Muscle of leg (tissue), 11 donors: ENCODE data around the gene YIPF7. TPM values are rescaled to one million over a fixed set of nuclear protein-coding genes. Genes with fewer than 3 reads are reported as not detected.

Experiments used
- DNase-seq: peaks from one replicate; pipeline ENCODE4 v3.0.0; 2013
- H3K27ac ChIP-seq: one replicate; pipeline ENCODE4 v1.5.1; 2013; ENCODE audit warnings: mild to moderate bottlenecking, low read length, control low read depth
- H3K27me3 ChIP-seq: one replicate; pipeline ENCODE4 v1.6.1; 2013; ENCODE audit warnings: low read length; ENCODE audit not compliant: control insufficient read depth, insufficient read depth
- H3K36me3 ChIP-seq: one replicate; pipeline ENCODE4 v1.6.1; 2013; ENCODE audit warnings: low read length; ENCODE audit not compliant: control insufficient read depth, insufficient read depth
- H3K4me1 ChIP-seq: one replicate; pipeline ENCODE4 v1.6.1; 2013; ENCODE audit warnings: low read length; ENCODE audit not compliant: control insufficient read depth, insufficient read depth
- H3K4me3 ChIP-seq: one replicate; pipeline ENCODE4 v1.5.1; 2013; ENCODE audit warnings: low read length, control low read depth
- H3K9me3 ChIP-seq: replicated peaks from 2 replicates; pipeline ENCODE4 v1.6.1; 2013; ENCODE audit warnings: low read depth, low read length; ENCODE audit not compliant: control insufficient read depth
- WGBS: methylation state at CpG from one replicate; pipeline ENCODE4 v1.1.5; 2013; ENCODE audit warnings: missing lambda C conversion rate; ENCODE audit not compliant: insufficient coverage; 5-methylcytosine and 5-hydroxymethylcytosine counted together
- polyA plus RNA-seq, 8 donors: library from polyadenylated mRNA; unstranded; fragments of 120-200 nt; gene quantifications; one replicate each; pipeline versions ENCODE4 v1.2.1 to v1.2.3, GENCODE V29; 2013; ENCODE audit warnings: inconsistent platforms in 1 of 8, low replicate concordance in 1 of 8; ENCODE audit not compliant: insufficient read length in 8 of 8, insufficient read depth in 1 of 8
- total RNA-seq: library from RNA; stranded (reverse); fragments of 120-200 nt; gene quantifications from one replicate; pipeline ENCODE4 v1.2.4, GENCODE V29; 2013

YIPF7 gene
- total and polyA plus RNA-seq, 9 donors = 1.4 to 3.7 (median 2.3) TPM

GRCh38 chr4:44632089-44632488, 19.3 kb downstream of the YIPF7 start:
- no peaks in the 10 kb centered on the region for H3K36me3 ChIP-seq
- no peaks in the 10 kb centered on the region for H3K9me3 ChIP-seq
- no peak for DNase-seq
- H3K27me3 ChIP-seq = no peaks in the 10 kb centered on the region
- no peak overlapping the region for H3K4me3 ChIP-seq
- no peaks in the 10 kb centered on the region for H3K4me1 ChIP-seq
- WGBS = no CpG with 5 or more reads among the region's 4 CpGs
- H3K27ac ChIP-seq = no peak overlapping the region

- H3K4me1 ChIP-seq = no peaks in the 10 kb centered on the region
- WGBS = 0% methylated on average over 1 of the region's 2 CpGs
- DNase-seq = peak; percentile 61
Measured at GRCh38 chr4:44629280-44629866, 22.1 kb downstream of the YIPF7 start.

GRCh38 chr4:44623676-44624075, 27.7 kb downstream of the YIPF7 start:
- H3K4me1 ChIP-seq = no peaks in the 10 kb centered on the region
- DNase-seq = peak; percentile 87
- H3K4me3 ChIP-seq = no peak overlapping the region
- H3K27ac ChIP-seq = no peak overlapping the region
- no CpG with 5 or more reads among the region's 1 CpG for WGBS
- H3K27me3 ChIP-seq = no peaks in the 10 kb centered on the region
- no peaks in the 10 kb centered on the region for H3K9me3 ChIP-seq
- H3K36me3 ChIP-seq = no peaks in the 10 kb centered on the region

More at GRCh38 chr4:44629280-44629866, 22.1 kb downstream of the YIPF7 start:
- no peak overlapping the region for H3K27ac ChIP-seq
- no peaks in the 10 kb centered on the region for H3K36me3 ChIP-seq
- H3K9me3 ChIP-seq = no peaks in the 10 kb centered on the region
- no peaks in the 10 kb centered on the region for H3K27me3 ChIP-seq
- no peak overlapping the region for H3K4me3 ChIP-seq

GRCh38 chr4:44616621-44617020, 34.8 kb downstream of the YIPF7 start:
- H3K9me3 ChIP-seq = no peaks in the 10 kb centered on the region
- H3K27me3 ChIP-seq = no peaks in the 10 kb centered on the region
- H3K4me3 ChIP-seq = no peak overlapping the region
- no peak overlapping the region for H3K27ac ChIP-seq
- no peaks in the 10 kb centered on the region for H3K36me3 ChIP-seq
- peak; percentile 69 for DNase-seq
- no peaks in the 10 kb centered on the region for H3K4me1 ChIP-seq
- WGBS = no CpG with 5 or more reads among the region's 1 CpG

- no peaks in the 10 kb centered on the region for H3K36me3 ChIP-seq
- DNase-seq = no peak
- H3K9me3 ChIP-seq = no peaks in the 10 kb centered on the region
- no peaks in the 10 kb centered on the region for H3K4me1 ChIP-seq
- H3K27ac ChIP-seq = no peak overlapping the region
- H3K4me3 ChIP-seq = no peak overlapping the region
- WGBS = 92% methylated on average over 3 of the region's 3 CpGs
- H3K27me3 ChIP-seq = no peaks in the 10 kb centered on the region
Measured at GRCh38 chr4:44583393-44583792, 68.0 kb downstream of the YIPF7 start.

- no peak for DNase-seq
- Histone ChIP-seq H3K27me3 (no peaks in the 10 kb centered on the region), H3K9me3 (no peaks in the 10 kb centered on the region), H3K36me3 (no peaks in the 10 kb centered on the region), H3K4me1 (no peaks in the 10 kb centered on the region), H3K4me3 (no peak overlapping the region), H3K27ac (no peak overlapping the region)
Measured at GRCh38 chr4:44580231-44580630, 71.2 kb downstream of the YIPF7 start.

GRCh38 chr4:44578954-44579353, 72.5 kb downstream of the YIPF7 start:
- no peak for DNase-seq
- no peak overlapping the region for H3K27ac ChIP-seq
- no peak overlapping the region for H3K4me3 ChIP-seq
- no peaks in the 10 kb centered on the region for H3K36me3 ChIP-seq
- H3K27me3 ChIP-seq = no peaks in the 10 kb centered on the region
- no peaks in the 10 kb centered on the region for H3K9me3 ChIP-seq
- H3K4me1 ChIP-seq = no peaks in the 10 kb centered on the region
- 45% methylated on average over 1 of the region's 1 CpG for WGBS

Other genes with a start within 250 kb of the YIPF7 start
- 0.09 TPM for gene KCTD8, start 202.8 kb downstream of the YIPF7 start, total RNA-seq
- under 1 TPM in 6 of 8 donors, not detected in 2; 0.05 to 0.47 (median 0.20) TPM for gene KCTD8, start 202.8 kb downstream of the YIPF7 start, polyA plus RNA-seq
- 16.8 TPM for gene GUF1, start 26.8 kb upstream of the YIPF7 start, total RNA-seq
- 10 to 100 TPM; 15.4 to 22.7 (median 18.7) TPM for gene GUF1, start 26.8 kb upstream of the YIPF7 start, polyA plus RNA-seq
- gene GNPDA2, start 74.9 kb upstream of the YIPF7 start, total RNA-seq = 17.2 TPM
- gene GNPDA2, start 74.9 kb upstream of the YIPF7 start, polyA plus RNA-seq = 10 to 100 TPM; 15.6 to 21.6 (median 17.3) TPM